ENCODE results near the gene NFAM1.

DNA sequence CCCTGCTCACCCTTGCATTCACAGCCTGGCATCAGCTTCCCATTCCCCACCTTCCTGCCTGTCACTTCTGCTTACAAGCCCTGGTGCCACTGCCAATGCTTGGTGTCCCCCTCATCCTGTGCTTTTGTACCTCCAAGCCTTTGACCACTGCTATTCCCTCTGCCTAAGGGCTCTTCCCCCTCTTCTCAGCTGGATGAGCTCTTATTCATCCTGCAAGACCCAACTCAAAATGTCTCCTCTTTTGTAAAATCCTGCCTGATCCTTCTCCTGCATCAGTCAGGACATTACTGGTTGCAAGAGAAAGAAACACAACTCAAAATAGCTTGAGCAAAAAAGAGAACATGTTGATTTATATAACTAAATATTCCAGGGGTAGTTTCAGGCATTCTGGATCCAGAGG lies 94.8 kb downstream of the NFAM1 start:
- TF ChIP-seq POLR2A (IDR thresholded peaks at IDR 0.05; ENCODE audit: low read depth, low read length) (no peak), TAF1 (IDR thresholded peaks at IDR 0.05; ENCODE audit: borderline replicate concordance, low read depth, low read length) (no peak), POLR2AphosphoS5 (IDR thresholded peaks at IDR 0.05; ENCODE audit: low read depth, low read length) (no peak)
